Lung (tissue), 12 donors: Measurements from ENCODE around the gene BAMBI. TPM values are rescaled to one million over a fixed set of nuclear protein-coding genes. Genes with fewer than 3 reads are reported as not detected.

Experiments
- ATAC-seq: fragments of 200-7000 bp; cut with Tn5 transposase; one replicate; pipeline ENCODE4 v1.9.1; 2020; ENCODE audit warnings: moderate number of reproducible peaks; ENCODE audit not compliant: insufficient read depth, low FRiP score
- DNase-seq, 3 donors: peaks; one replicate each; pipeline ENCODE4 v3.0.0-alpha.2; 2013 to 2017
- H3K27ac ChIP-seq, 2 donors: one replicate each; pipeline ENCODE4 v1.5.1; 2013; ENCODE audit warnings: mild to moderate bottlenecking in 2 of 2, moderate library complexity in 2 of 2, control low read depth in 1 of 2, inconsistent platforms in 1 of 2, low read depth in 1 of 2, low read length in 1 of 2
- H3K27me3 ChIP-seq, 3 donors: one replicate each; pipeline ENCODE4 v1.5.1; 2013; ENCODE audit warnings: low read length in 2 of 3; ENCODE audit not compliant: control insufficient read depth in 3 of 3, insufficient read depth in 3 of 3
- H3K36me3 ChIP-seq, 4 donors: one replicate each; pipeline ENCODE4 v1.5.1; 2013; ENCODE audit warnings: low read length in 4 of 4, mild to moderate bottlenecking in 1 of 4, moderate library complexity in 1 of 4; ENCODE audit not compliant: control insufficient read depth in 4 of 4, insufficient read depth in 4 of 4
- H3K4me1 ChIP-seq, 5 donors: one replicate each; pipeline ENCODE4 v1.5.1; 2013; ENCODE audit warnings: low read length in 5 of 5, mild to moderate bottlenecking in 2 of 5, moderate library complexity in 1 of 5; ENCODE audit not compliant: control insufficient read depth in 5 of 5, insufficient read depth in 5 of 5
- H3K4me3 ChIP-seq: one replicate; pipeline ENCODE4 v1.5.1; 2013; ENCODE audit warnings: mild to moderate bottlenecking, control low read depth, moderate library complexity
- H3K9ac ChIP-seq, 2 donors: one replicate each; pipeline ENCODE4 v1.5.1; 2013; ENCODE audit warnings: low read length in 2 of 2, control low read depth in 1 of 2; ENCODE audit not compliant: insufficient read depth in 1 of 2
- H3K9me3 ChIP-seq, 4 donors: one replicate each; pipeline ENCODE4 v1.5.1; 2013; ENCODE audit warnings: low read length in 3 of 4, mild to moderate bottlenecking in 1 of 4, moderate library complexity in 1 of 4; ENCODE audit not compliant: control insufficient read depth in 4 of 4, insufficient read depth in 3 of 4
- WGBS, 2 donors: extraction: QIAGEN DNeasy Blood & Tissue Kit; methylation state at CpG; one replicate each; pipeline ENCODE4 v1.1.7; 2013; 5-methylcytosine and 5-hydroxymethylcytosine counted together
- polyA plus RNA-seq, 2 donors: library from polyadenylated mRNA; stranded (reverse); fragments of 200-250 nt; gene quantifications; one replicate each; pipeline ENCODE4 v1.2.1, GENCODE V29; 2013
- total RNA-seq, 2 donors: library from RNA; depleted of rRNA in 1 of 2; stranded (reverse); fragments of >200 nt in 1 of 2; gene quantifications; one replicate each; pipeline ENCODE4 v1.2.1, GENCODE V29; 2014 to 2021
- TF ChIP-seq, protein P1 (sequence below): IDR thresholded peaks from 2 replicates; pipeline ENCODE4 v1.5.1; 2012; ENCODE audit warnings: mild to moderate bottlenecking; ENCODE audit errors: control extremely low read depth, extremely low read depth
- donor health status: control.
- donor health status: control.
- donor health status: Bipolar disorder and iron deficiency.
- donor health status: healthy.
- donor health status: DM: yes; HTN: yes; CAD: no.

The BAMBI gene
- total and polyA plus RNA-seq, 4 donors, result 3.1 to 28.3 (median 5.9) TPM

DNA sequence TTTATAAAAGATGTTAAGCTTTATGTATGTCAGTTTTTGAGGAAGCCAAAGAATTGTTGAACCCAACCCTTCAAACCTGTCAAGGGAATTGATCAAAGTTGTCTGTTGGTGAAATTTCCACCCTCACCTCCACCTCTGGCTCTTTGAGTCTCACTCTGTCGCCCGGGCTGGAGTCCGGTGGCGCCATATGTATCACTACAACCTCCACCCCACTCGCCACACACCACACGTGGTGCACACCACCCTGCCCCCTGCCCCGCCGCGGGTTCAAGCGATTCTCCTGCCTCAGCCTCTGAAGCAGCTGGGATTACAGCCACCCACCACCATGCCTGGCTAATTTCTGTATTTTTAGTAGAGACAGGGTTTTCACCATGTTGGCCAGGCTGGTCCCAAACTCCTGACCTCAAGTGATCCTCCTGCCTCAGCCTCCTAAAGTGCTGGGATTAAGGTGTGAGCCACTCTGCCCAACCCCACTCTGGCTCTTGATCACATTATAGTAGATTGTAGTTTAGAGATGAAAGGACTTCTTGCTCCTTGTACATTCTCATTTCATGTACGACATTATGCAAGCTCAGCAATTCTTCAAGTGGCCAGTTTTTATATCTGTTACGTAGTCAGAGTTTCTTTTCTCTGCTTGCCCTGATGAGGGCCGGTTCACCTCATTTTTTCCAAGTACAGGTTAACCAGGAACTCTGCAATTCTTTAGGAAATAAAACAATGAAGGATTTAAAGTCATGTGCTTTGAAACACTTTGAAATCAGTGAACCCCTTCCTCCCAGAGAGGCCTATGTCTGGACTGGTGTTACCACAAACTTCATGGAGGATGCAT, 7.0 kb downstream of the BAMBI start:
- ATAC-seq (no peak), DNase-seq (no peak)
- Histone ChIP-seq H3K4me1 (peaks cover 0 to 59% (median 19%) of the 10 kb centered on the region in 5 donors), H3K4me3 (no peak overlapping the region), H3K9me3 (no peaks in the 10 kb centered on the region), H3K27ac (no peak overlapping the region), H3K27me3 (no peaks in the 10 kb centered on the region), H3K9ac (no peak overlapping the region), H3K36me3 (peaks cover 0 to 40% (median 16%) of the 10 kb centered on the region in 4 donors)
- WGBS, 2 donors, result 89 to 98% methylated on average over 13 of the region's 13 CpGs
- TF ChIP-seq, protein P1, sequence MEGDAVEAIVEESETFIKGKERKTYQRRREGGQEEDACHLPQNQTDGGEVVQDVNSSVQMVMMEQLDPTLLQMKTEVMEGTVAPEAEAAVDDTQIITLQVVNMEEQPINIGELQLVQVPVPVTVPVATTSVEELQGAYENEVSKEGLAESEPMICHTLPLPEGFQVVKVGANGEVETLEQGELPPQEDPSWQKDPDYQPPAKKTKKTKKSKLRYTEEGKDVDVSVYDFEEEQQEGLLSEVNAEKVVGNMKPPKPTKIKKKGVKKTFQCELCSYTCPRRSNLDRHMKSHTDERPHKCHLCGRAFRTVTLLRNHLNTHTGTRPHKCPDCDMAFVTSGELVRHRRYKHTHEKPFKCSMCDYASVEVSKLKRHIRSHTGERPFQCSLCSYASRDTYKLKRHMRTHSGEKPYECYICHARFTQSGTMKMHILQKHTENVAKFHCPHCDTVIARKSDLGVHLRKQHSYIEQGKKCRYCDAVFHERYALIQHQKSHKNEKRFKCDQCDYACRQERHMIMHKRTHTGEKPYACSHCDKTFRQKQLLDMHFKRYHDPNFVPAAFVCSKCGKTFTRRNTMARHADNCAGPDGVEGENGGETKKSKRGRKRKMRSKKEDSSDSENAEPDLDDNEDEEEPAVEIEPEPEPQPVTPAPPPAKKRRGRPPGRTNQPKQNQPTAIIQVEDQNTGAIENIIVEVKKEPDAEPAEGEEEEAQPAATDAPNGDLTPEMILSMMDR, result no peak

DNA sequence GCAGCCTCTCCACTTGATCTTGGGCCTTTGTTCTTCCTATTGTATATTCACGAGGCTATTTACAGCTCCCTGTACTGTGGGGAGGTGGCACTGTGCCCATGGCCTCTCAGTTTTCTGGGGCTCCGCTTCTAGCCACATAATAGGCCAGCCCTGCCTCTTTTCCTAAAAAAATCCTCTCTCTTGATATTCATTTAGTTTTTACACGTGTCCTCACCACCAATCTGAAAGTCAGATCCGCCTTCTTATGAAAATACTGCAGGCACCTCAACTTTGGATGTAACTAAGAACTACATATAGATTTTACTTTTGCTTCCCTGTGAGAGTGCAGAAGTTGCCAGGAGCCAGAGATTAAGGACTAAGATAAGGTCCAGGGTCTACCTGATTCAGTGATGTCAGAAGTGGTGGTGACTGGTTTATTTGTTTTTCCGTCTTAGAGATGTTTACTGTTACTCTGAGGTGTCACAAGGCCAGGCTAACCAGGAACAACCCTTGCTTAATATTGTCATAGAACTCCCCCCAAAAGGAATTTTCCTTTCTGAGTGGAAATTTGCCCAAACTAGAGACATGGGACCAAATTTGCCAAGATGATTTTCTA, 7.8 kb downstream of the BAMBI start:
- Histone ChIP-seq H3K36me3 (peaks cover 0 to 36% (median 15%) of the 10 kb centered on the region in 4 donors), H3K4me3 (no peak overlapping the region), H3K9me3 (no peaks in the 10 kb centered on the region), H3K27ac (no peak overlapping the region), H3K27me3 (no peaks in the 10 kb centered on the region), H3K9ac (no peak overlapping the region), H3K4me1 (peaks cover 0 to 59% (median 19%) of the 10 kb centered on the region in 5 donors)
- ATAC-seq (no peak), DNase-seq (peak in 1 of 3 donors; percentile 33)
- 76 to 78% methylated on average over 5 of the region's 5 CpGs for WGBS, 2 donors
- TF ChIP-seq, protein P1, result no peak

DNA sequence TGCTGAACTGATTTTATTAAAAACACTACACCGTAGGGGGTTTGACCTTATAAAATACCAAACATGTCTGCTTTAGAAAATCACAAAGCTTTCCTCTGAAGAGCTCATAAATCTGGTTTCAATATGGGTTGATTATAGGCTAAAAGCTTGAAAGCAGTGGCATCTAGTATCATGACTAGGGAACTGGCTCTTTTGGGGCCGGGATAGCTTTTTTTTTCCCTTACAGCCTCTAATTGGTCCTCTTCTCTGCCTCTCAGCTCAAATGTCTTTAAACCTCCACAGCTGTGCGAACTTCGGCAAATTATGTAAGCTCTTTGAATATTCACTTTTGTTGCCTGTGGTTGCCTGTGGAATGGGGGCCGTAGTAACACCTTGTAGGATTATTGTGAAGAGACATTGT, 8.4 kb downstream of the BAMBI start:
- Histone ChIP-seq H3K9me3 (no peaks in the 10 kb centered on the region), H3K4me3 (no peak overlapping the region), H3K36me3 (peaks cover 0 to 32% (median 15%) of the 10 kb centered on the region in 4 donors), H3K27ac (no peak overlapping the region), H3K27me3 (no peaks in the 10 kb centered on the region), H3K4me1 (peaks cover 0 to 57% (median 19%) of the 10 kb centered on the region in 5 donors), H3K9ac (peak overlapping the region in 1 of 2 donors; percentile 28)
- TF ChIP-seq, protein P1, result no peak
- DNase-seq, result peak in 1 of 3 donors; percentile 48
- no peak for ATAC-seq
- WGBS, 2 donors, result 93% methylated on average over 5 of the region's 5 CpGs
